HepG2 (cell line): ENCODE data around the gene ATR. TPM values are rescaled to one million over a fixed set of nuclear protein-coding genes. Genes with fewer than 3 reads are reported as not detected.

Experiments used
- ATM ChIP-seq: fragments of 450-650 bp; IDR thresholded peaks from 2 replicates; pipeline ENCODE4 v1.7.1; 2017; ENCODE audit warnings: mild to moderate bottlenecking, borderline replicate concordance
- CBX2 ChIP-seq, 2 experiments: fragments of 200-600 bp in 1 of 2; sonication (generic); formaldehyde crosslinking in 1 of 2; IDR thresholded peaks; 2 replicates each; pipeline versions ENCODE4 v1.7.0 to v1.8.1; 2018 to 2022; ENCODE audit warnings: low read depth in 2 of 2, low read length in 1 of 2, mild to moderate bottlenecking in 1 of 2, missing genetic modification reagents in 1 of 2
- CCAR2 ChIP-seq: fragments of 200-400 bp; formaldehyde crosslinking; optimal IDR thresholded peaks from 2 replicates; pipeline ENCODE3; 2018; ENCODE audit warnings: low read depth, mild to moderate bottlenecking, low read length, moderate library complexity
- RAD51 ChIP-seq: fragments of 450-650 bp; IDR thresholded peaks from 2 replicates; pipeline ENCODE4 v1.6.1; 2016; ENCODE audit warnings: borderline replicate concordance
- RFX5 ChIP-seq: IDR thresholded peaks from 2 replicates; pipeline ENCODE4 v1.6.1; 2011; ENCODE audit warnings: low read depth, low read length, improper control_type of control experiment
- RNF2 ChIP-seq: fragments of 450-650 bp; conservative IDR thresholded peaks from 2 replicates; pipeline ENCODE4 v1.6.1; 2016; ENCODE audit warnings: low read depth
- SATB2 ChIP-seq: sonication (generic); formaldehyde crosslinking; IDR thresholded peaks from 2 replicates; pipeline ENCODE4 v1.5.0; 2020; ENCODE audit warnings: missing genetic modification reagents
- SP4 ChIP-seq: sonication (generic); formaldehyde crosslinking; IDR thresholded peaks from 2 replicates; pipeline ENCODE4 v1.8.1; 2023; ENCODE audit warnings: mild to moderate bottlenecking, missing genetic modification reagents
- ZNF383 ChIP-seq: sonication (generic); formaldehyde crosslinking; IDR thresholded peaks from 2 replicates; pipeline ENCODE4 v1.4.0; 2020; ENCODE audit warnings: missing genetic modification reagents, mild to moderate bottlenecking, borderline replicate concordance
- ZNF549 ChIP-seq: sonication (generic); formaldehyde crosslinking; IDR thresholded peaks from 2 replicates; pipeline ENCODE4 v1.5.0; 2020; ENCODE audit warnings: missing genetic modification reagents
- ZNF556 ChIP-seq: sonication (generic); formaldehyde crosslinking; IDR thresholded peaks from 2 replicates; pipeline ENCODE4 v1.4.0; 2020; ENCODE audit warnings: mild to moderate bottlenecking, missing genetic modification reagents, borderline replicate concordance
- ZNF616 ChIP-seq: sonication (generic); formaldehyde crosslinking; IDR thresholded peaks from 2 replicates; pipeline ENCODE4 v1.5.0; 2020; ENCODE audit warnings: low read depth, mild to moderate bottlenecking, missing genetic modification reagents
- polyA plus RNA-seq, 8 experiments: library from polyadenylated mRNA; depleted of rRNA in 3 of 8; stranded (reverse) in 7 of 8; unstranded in 1 of 8; fragments of >200 nt; fragmentation: Illumina TruSeq in 4 of 8; extraction: Trizol in 4 of 8; gene quantifications; 2 replicates each; pipeline versions ENCODE4 v1.2.1 to v1.2.3, GENCODE V29; 2011 to 2016; ENCODE audit warnings: low read depth in 4 of 8, missing spikeins in 1 of 8, mixed read lengths in 1 of 8; ENCODE audit not compliant: insufficient read depth in 1 of 8
- total RNA-seq, 5 experiments: library from RNA; depleted of rRNA; stranded (reverse); fragments of >200 nt; fragmentation: Illumina TruSeq; extraction: Trizol; gene quantifications; 2 replicates each; pipeline ENCODE4 v1.2.3, GENCODE V29; 2016; ENCODE audit warnings: low read depth in 1 of 5
- TF ChIP-seq, protein P1 (sequence below): sonication (generic); formaldehyde crosslinking; IDR thresholded peaks from 2 replicates; pipeline ENCODE4 v1.5.1; 2020; ENCODE audit warnings: mild to moderate bottlenecking, missing genetic modification reagents, borderline replicate concordance
- TF ChIP-seq, protein P2 (sequence below): IDR thresholded peaks from 2 replicates; pipeline ENCODE4 v1.6.1; 2016; ENCODE audit warnings: low read depth, missing genetic modification reagents, missing compliant biosample characterization
- TF ChIP-seq, protein P3 (sequence below): sonication (generic); formaldehyde crosslinking; IDR thresholded peaks from 2 replicates; pipeline ENCODE4 v1.4.0; 2020; ENCODE audit warnings: missing genetic modification reagents
- TF ChIP-seq, protein P4 (sequence below): sonication (generic); formaldehyde crosslinking; IDR thresholded peaks from 2 replicates; pipeline ENCODE4 v1.5.0; 2020; ENCODE audit warnings: missing genetic modification reagents, mild to moderate bottlenecking, borderline replicate concordance

ATR gene
- total and polyA plus RNA-seq, 2 of the 13 experiments (the other 11 are each of a cell fraction or from before 2014, with no cell fraction given) = 6.6 to 17.0 TPM

DNA sequence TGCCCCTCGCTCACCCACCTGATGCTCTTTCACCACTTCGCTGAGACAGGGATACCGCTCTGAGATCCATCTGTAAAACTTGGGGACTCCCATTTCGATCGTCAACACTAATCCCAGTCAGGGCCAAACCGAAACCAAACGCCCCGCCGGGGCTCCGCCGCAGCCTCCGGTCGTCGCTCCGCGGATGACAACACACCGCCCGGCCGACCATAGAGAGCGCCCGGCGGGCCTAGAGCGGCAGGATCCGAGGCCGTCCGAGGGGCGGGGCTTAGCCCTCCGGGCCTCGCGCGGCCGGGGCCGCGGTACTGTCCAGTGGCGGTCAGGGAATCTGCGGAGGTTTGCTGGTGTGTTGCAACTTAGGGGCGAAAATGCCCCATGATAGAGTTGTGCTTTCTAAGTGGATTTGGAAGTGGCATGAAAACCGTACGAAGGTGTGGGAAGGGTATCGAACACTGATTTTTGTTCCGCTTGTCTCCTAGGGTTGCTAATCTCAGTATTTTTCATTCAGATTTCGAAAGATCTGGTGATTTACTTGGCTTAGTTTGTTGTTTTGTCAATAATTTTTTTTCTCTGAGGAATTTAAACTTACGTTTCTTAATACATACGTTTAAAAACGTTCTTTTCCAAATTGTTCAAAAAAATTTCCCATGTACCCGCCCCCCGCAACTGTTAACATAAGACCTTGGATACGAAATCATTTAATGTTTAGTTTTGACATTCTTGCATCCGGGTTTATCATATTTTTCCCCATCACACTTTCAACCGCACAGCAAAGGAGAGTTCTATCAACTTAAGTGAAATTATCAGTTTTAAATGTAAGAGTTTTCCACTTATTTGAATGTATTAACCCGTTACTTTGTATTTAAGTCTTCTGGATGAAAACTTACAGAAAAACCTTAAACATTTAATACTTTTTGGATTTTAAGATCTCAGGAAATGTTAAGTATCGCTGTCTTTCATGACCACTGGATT lies 130.4 kb downstream of the ATR start, which contains the start of gene XRN1 (continued):
- TF ChIP-seq, protein P1, sequence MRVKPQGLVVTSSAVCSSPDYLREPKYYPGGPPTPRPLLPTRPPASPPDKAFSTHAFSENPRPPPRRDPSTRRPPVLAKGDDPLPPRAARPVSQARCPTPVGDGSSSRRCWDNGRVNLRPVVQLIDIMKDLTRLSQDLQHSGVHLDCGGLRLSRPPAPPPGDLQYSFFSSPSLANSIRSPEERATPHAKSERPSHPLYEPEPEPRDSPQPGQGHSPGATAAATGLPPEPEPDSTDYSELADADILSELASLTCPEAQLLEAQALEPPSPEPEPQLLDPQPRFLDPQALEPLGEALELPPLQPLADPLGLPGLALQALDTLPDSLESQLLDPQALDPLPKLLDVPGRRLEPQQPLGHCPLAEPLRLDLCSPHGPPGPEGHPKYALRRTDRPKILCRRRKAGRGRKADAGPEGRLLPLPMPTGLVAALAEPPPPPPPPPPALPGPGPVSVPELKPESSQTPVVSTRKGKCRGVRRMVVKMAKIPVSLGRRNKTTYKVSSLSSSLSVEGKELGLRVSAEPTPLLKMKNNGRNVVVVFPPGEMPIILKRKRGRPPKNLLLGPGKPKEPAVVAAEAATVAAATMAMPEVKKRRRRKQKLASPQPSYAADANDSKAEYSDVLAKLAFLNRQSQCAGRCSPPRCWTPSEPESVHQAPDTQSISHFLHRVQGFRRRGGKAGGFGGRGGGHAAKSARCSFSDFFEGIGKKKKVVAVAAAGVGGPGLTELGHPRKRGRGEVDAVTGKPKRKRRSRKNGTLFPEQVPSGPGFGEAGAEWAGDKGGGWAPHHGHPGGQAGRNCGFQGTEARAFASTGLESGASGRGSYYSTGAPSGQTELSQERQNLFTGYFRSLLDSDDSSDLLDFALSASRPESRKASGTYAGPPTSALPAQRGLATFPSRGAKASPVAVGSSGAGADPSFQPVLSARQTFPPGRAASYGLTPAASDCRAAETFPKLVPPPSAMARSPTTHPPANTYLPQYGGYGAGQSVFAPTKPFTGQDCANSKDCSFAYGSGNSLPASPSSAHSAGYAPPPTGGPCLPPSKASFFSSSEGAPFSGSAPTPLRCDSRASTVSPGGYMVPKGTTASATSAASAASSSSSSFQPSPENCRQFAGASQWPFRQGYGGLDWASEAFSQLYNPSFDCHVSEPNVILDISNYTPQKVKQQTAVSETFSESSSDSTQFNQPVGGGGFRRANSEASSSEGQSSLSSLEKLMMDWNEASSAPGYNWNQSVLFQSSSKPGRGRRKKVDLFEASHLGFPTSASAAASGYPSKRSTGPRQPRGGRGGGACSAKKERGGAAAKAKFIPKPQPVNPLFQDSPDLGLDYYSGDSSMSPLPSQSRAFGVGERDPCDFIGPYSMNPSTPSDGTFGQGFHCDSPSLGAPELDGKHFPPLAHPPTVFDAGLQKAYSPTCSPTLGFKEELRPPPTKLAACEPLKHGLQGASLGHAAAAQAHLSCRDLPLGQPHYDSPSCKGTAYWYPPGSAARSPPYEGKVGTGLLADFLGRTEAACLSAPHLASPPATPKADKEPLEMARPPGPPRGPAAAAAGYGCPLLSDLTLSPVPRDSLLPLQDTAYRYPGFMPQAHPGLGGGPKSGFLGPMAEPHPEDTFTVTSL (CRISPR knock-in tag) = no peak
- TF ChIP-seq, protein P2, sequence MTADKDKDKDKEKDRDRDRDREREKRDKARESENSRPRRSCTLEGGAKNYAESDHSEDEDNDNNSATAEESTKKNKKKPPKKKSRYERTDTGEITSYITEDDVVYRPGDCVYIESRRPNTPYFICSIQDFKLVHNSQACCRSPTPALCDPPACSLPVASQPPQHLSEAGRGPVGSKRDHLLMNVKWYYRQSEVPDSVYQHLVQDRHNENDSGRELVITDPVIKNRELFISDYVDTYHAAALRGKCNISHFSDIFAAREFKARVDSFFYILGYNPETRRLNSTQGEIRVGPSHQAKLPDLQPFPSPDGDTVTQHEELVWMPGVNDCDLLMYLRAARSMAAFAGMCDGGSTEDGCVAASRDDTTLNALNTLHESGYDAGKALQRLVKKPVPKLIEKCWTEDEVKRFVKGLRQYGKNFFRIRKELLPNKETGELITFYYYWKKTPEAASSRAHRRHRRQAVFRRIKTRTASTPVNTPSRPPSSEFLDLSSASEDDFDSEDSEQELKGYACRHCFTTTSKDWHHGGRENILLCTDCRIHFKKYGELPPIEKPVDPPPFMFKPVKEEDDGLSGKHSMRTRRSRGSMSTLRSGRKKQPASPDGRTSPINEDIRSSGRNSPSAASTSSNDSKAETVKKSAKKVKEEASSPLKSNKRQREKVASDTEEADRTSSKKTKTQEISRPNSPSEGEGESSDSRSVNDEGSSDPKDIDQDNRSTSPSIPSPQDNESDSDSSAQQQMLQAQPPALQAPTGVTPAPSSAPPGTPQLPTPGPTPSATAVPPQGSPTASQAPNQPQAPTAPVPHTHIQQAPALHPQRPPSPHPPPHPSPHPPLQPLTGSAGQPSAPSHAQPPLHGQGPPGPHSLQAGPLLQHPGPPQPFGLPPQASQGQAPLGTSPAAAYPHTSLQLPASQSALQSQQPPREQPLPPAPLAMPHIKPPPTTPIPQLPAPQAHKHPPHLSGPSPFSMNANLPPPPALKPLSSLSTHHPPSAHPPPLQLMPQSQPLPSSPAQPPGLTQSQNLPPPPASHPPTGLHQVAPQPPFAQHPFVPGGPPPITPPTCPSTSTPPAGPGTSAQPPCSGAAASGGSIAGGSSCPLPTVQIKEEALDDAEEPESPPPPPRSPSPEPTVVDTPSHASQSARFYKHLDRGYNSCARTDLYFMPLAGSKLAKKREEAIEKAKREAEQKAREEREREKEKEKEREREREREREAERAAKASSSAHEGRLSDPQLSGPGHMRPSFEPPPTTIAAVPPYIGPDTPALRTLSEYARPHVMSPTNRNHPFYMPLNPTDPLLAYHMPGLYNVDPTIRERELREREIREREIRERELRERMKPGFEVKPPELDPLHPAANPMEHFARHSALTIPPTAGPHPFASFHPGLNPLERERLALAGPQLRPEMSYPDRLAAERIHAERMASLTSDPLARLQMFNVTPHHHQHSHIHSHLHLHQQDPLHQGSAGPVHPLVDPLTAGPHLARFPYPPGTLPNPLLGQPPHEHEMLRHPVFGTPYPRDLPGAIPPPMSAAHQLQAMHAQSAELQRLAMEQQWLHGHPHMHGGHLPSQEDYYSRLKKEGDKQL (CRISPR knock-in tag) = no peak
- TF ChIP-seq SP4 = peak; percentile 39; the same call in 1 of the 2 replicates
- no peak for TF ChIP-seq ZNF549 (CRISPR knock-in tag)
- no peak for TF ChIP-seq RAD51
- no peak for TF ChIP-seq RNF2
- no peak for TF ChIP-seq ATM
- no peak for TF ChIP-seq CBX2 (IDR thresholded peaks at IDR 0.05; ENCODE audit: low read depth, low read length)
- TF ChIP-seq CBX2 (CRISPR knock-in tag; IDR thresholded peaks at IDR 0.05; ENCODE audit: low read depth) = no peak
- 0 out of 2 replicates have a peak, but pooled peaks have one; percentile 20 for TF ChIP-seq RFX5
- TF ChIP-seq, protein P3, sequence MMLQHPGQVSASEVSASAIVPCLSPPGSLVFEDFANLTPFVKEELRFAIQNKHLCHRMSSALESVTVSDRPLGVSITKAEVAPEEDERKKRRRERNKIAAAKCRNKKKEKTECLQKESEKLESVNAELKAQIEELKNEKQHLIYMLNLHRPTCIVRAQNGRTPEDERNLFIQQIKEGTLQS (CRISPR knock-in tag) = peak; percentile 46; the same call in 1 of the 2 replicates
- TF ChIP-seq SATB2 (CRISPR knock-in tag) = no peak
- peak; percentile 76; the same call in 1 of the 2 replicates for TF ChIP-seq ZNF556 (CRISPR knock-in tag)
- TF ChIP-seq ZNF616 (CRISPR knock-in tag) = no peak
- TF ChIP-seq, protein P4, sequence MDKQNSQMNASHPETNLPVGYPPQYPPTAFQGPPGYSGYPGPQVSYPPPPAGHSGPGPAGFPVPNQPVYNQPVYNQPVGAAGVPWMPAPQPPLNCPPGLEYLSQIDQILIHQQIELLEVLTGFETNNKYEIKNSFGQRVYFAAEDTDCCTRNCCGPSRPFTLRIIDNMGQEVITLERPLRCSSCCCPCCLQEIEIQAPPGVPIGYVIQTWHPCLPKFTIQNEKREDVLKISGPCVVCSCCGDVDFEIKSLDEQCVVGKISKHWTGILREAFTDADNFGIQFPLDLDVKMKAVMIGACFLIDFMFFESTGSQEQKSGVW = no peak
- TF ChIP-seq CCAR2 = no peak
- no peak for TF ChIP-seq ZNF383
